IMR-90 (cell line): ENCODE data around the gene PSMG3. TPM values are rescaled to one million over a fixed set of nuclear protein-coding genes. Genes with fewer than 3 reads are reported as not detected.

Source experiments
- ATAC-seq: fragments of 200-7000 bp; cut with Tn5 transposase; 2 replicates; pipeline ENCODE4 v1.9.1; 2020; ENCODE audit warnings: low read depth, mild to moderate bottlenecking, moderate library complexity
- BruUV-seq: library from RNA; stranded (reverse); fragments of 400-500 nt; replicated peaks from 2 replicates; lab custom pipeline; 2021; lab: Mats Ljungman, UMichigan
- CTCF ChIA-PET: fragments of 300-600 bp; formaldehyde crosslinking; extraction: SDS; loops from one replicate; lab custom pipeline; 2021; ENCODE audit warnings: antibody characterized with exemption; lab: Yijun Ruan, JAX
- POLR2A ChIA-PET: fragments of 300-600 bp; sonication (Branson Sonifier 250); formaldehyde crosslinking; loops from one replicate; lab custom pipeline; 2022; ENCODE audit warnings: antibody characterized with exemption; ENCODE audit not compliant: unreplicated experiment; lab: Charles Lee
- DNase-seq: peaks from one replicate; pipeline ENCODE4 v3.0.0; 2013
- H2AFZ ChIP-seq: replicated peaks from 2 replicates; pipeline ENCODE3; 2013; ENCODE audit warnings: low read length, mild to moderate bottlenecking; ENCODE audit not compliant: poor library complexity
- H2AK5ac ChIP-seq: 2 replicates; pipeline ENCODE4 v1.6.1; 2013; ENCODE audit warnings: low read depth, low read length, inconsistent platforms
- H2AK9ac ChIP-seq: replicated peaks from 2 replicates; pipeline ENCODE3; 2013; ENCODE audit warnings: mild to moderate bottlenecking, low read depth, low read length, moderate library complexity; ENCODE audit not compliant: poor library complexity
- H2BK120ac ChIP-seq: 2 replicates; pipeline ENCODE4 v1.6.1; 2013; ENCODE audit warnings: low read depth, low read length, inconsistent platforms
- H2BK15ac ChIP-seq: 3 replicates; pipeline ENCODE4 v1.6.1; 2013; ENCODE audit warnings: low read depth, low read length, inconsistent platforms
- H2BK20ac ChIP-seq: 2 replicates; pipeline ENCODE4 v1.6.1; 2013; ENCODE audit warnings: low read depth, mild to moderate bottlenecking, inconsistent platforms, low read length, moderate library complexity
- H2BK5ac ChIP-seq: 2 replicates; pipeline ENCODE4 v1.6.1; 2013; ENCODE audit warnings: mild to moderate bottlenecking, low read depth, low read length, inconsistent platforms; ENCODE audit not compliant: poor library complexity, severe bottlenecking
- H3K14ac ChIP-seq: replicated peaks from 2 replicates; pipeline ENCODE4 v1.6.1; 2013; ENCODE audit warnings: low read depth, low read length, inconsistent platforms
- H3K18ac ChIP-seq: 2 replicates; pipeline ENCODE4 v1.6.1; 2013; ENCODE audit warnings: low read depth, low read length, control low read depth
- H3K23ac ChIP-seq: 2 replicates; pipeline ENCODE4 v1.6.1; 2013; ENCODE audit warnings: low read depth, low read length, inconsistent platforms
- H3K27ac ChIP-seq: 2 replicates; pipeline ENCODE4 v1.5.1; 2013; ENCODE audit warnings: mild to moderate bottlenecking, control low read depth, low read length; ENCODE audit not compliant: insufficient read depth
- H3K27me3 ChIP-seq: 2 replicates; pipeline ENCODE4 v1.6.1; 2013; ENCODE audit warnings: low read length; ENCODE audit not compliant: control insufficient read depth, insufficient read depth
- H3K36me3 ChIP-seq: 2 replicates; pipeline ENCODE4 v1.6.1; 2013; ENCODE audit warnings: low read length, mixed read lengths; ENCODE audit not compliant: control insufficient read depth, insufficient read depth
- H3K4ac ChIP-seq: 2 replicates; pipeline ENCODE4 v1.6.1; 2013; ENCODE audit warnings: low read depth, low read length, inconsistent platforms
- H3K4me1 ChIP-seq: 2 replicates; pipeline ENCODE4 v1.6.1; 2013; ENCODE audit warnings: low read length, mixed read lengths; ENCODE audit not compliant: control insufficient read depth, insufficient read depth
- H3K4me2 ChIP-seq: 2 replicates; pipeline ENCODE4 v1.6.1; 2013; ENCODE audit warnings: low read depth, mild to moderate bottlenecking, control low read depth, low read length, moderate library complexity
- H3K4me3 ChIP-seq: 2 replicates; pipeline ENCODE4 v1.5.1; 2013; ENCODE audit warnings: low read depth, mild to moderate bottlenecking, control low read depth, low read length, moderate library complexity; ENCODE audit not compliant: insufficient read depth
- H3K56ac ChIP-seq: 2 replicates; pipeline ENCODE4 v1.6.1; 2013; ENCODE audit warnings: low read length, inconsistent platforms; ENCODE audit not compliant: insufficient read depth; ENCODE audit errors: extremely low read depth
- H3K79me1 ChIP-seq, 2 experiments: 2 replicates each; pipeline ENCODE4 v1.6.1; 2013; ENCODE audit warnings: low read length in 2 of 2, inconsistent platforms in 1 of 2, low read depth in 1 of 2
- H3K9ac ChIP-seq: 2 replicates; pipeline ENCODE4 v1.6.1; 2013; ENCODE audit warnings: low read depth, low read length, control low read depth
- H3K9me1 ChIP-seq: 2 replicates; pipeline ENCODE4 v1.6.1; 2013; ENCODE audit warnings: low read length, inconsistent platforms; ENCODE audit not compliant: insufficient read depth
- H3K9me3 ChIP-seq: 2 replicates; pipeline ENCODE4 v1.6.1; 2013; ENCODE audit warnings: low read length; ENCODE audit not compliant: control insufficient read depth, insufficient read depth
- H4K20me1 ChIP-seq: 2 replicates; pipeline ENCODE4 v1.6.1; 2013; ENCODE audit warnings: low read length, inconsistent platforms; ENCODE audit not compliant: insufficient read depth
- H4K5ac ChIP-seq: 2 replicates; pipeline ENCODE4 v1.6.1; 2013; ENCODE audit warnings: mild to moderate bottlenecking, low read depth, low read length, control low read depth
- H4K8ac ChIP-seq, 2 experiments: 2 replicates each; pipeline ENCODE4 v1.6.1; 2013; ENCODE audit warnings: low read depth in 2 of 2, low read length in 2 of 2, control low read depth in 1 of 2, inconsistent platforms in 1 of 2
- H4K91ac ChIP-seq: 2 replicates; pipeline ENCODE4 v1.6.1; 2013; ENCODE audit warnings: low read depth, low read length, inconsistent platforms; ENCODE audit not compliant: insufficient read depth
- BHLHE40 ChIP-seq: fragments of 150-350 bp; IDR thresholded peaks from 2 replicates; pipeline ENCODE4 v1.6.1; 2016; ENCODE audit warnings: mild to moderate bottlenecking, low read depth, low read length
- CEBPB ChIP-seq: IDR thresholded peaks from 2 replicates; pipeline ENCODE4 v1.6.1; 2012; ENCODE audit warnings: low read depth, low read length, improper control_type of control experiment
- CHD1 ChIP-seq: IDR thresholded peaks from 2 replicates; pipeline ENCODE4 v1.6.1; 2012; ENCODE audit warnings: low read depth, low read length, improper control_type of control experiment
- ELK1 ChIP-seq: fragments of 150-350 bp; IDR thresholded peaks from 2 replicates; pipeline ENCODE4 v1.6.1; 2016; ENCODE audit warnings: low read depth, mild to moderate bottlenecking, low read length, moderate library complexity, borderline replicate concordance
- FOS ChIP-seq: fragments of 150-350 bp; IDR thresholded peaks from 2 replicates; pipeline ENCODE4 v1.6.1; 2016; ENCODE audit warnings: low read depth, low read length
- MAFK ChIP-seq: IDR thresholded peaks from 2 replicates; pipeline ENCODE4 v1.6.1; 2012; ENCODE audit warnings: low read depth, low read length, improper control_type of control experiment
- MAZ ChIP-seq: IDR thresholded peaks from 2 replicates; pipeline ENCODE4 v1.6.1; 2012; ENCODE audit warnings: low read depth, mild to moderate bottlenecking, low read length, improper control_type of control experiment, moderate library complexity, borderline replicate concordance
- MXI1 ChIP-seq: IDR thresholded peaks from 2 replicates; pipeline ENCODE4 v1.6.1; 2012; ENCODE audit warnings: low read depth, mild to moderate bottlenecking, low read length, moderate library complexity, borderline replicate concordance
- NFE2L2 ChIP-seq: fragments of 150-350 bp; IDR thresholded peaks from 2 replicates; pipeline ENCODE4 v1.6.1; 2016; ENCODE audit warnings: low read depth, mild to moderate bottlenecking, low read length
- POLR2A ChIP-seq: IDR thresholded peaks from 2 replicates; pipeline ENCODE4 v1.6.1; 2012; ENCODE audit warnings: mild to moderate bottlenecking, low read depth, low read length
- RAD21 ChIP-seq: IDR thresholded peaks from 2 replicates; pipeline ENCODE4 v1.6.1; 2012; ENCODE audit warnings: low read length, improper control_type of control experiment
- RCOR1 ChIP-seq: IDR thresholded peaks from 2 replicates; pipeline ENCODE4 v1.6.1; 2012; ENCODE audit warnings: mild to moderate bottlenecking, low read length, improper control_type of control experiment; ENCODE audit not compliant: insufficient replicate concordance
- SMC3 ChIP-seq: fragments of 150-350 bp; IDR thresholded peaks from 2 replicates; pipeline ENCODE4 v1.6.1; 2016; ENCODE audit warnings: low read depth, mild to moderate bottlenecking, antibody characterized with exemption, low read length, moderate library complexity
- WGBS, 2 experiments: methylation state at CpG; one replicate each; pipeline versions ENCODE4 v1.1.5 to v1.1.7; 2013; ENCODE audit warnings: missing lambda C conversion rate in 2 of 2; ENCODE audit not compliant: insufficient read length in 1 of 2; ENCODE audit errors: extremely low coverage in 2 of 2; 5-methylcytosine and 5-hydroxymethylcytosine counted together
- dilution Hi-C: fragments of 300-500 bp; cut with HindIII; formaldehyde crosslinking; loops from one replicate; pipeline ENCODE4 v1.14.3; 2018; ENCODE audit warnings: low sequenced_read_pairs; ENCODE audit not compliant: unreplicated experiment
- in situ Hi-C: fragments of 300-500 bp; cut with MboI; formaldehyde crosslinking; loops from 3 replicates; pipeline ENCODE4 v1.14.3; 2019; ENCODE audit warnings: low sequenced_read_pairs, inconsistent platforms, mixed read lengths
- intact Hi-C: fragments of 100-400 bp; cut with micrococcal nuclease; formaldehyde crosslinking; loops from 2 replicates; pipeline ENCODE4 v1.10.0; 2022
- polyA plus RNA-seq, 3 experiments: library from polyadenylated mRNA; depleted of rRNA; stranded (reverse); fragments of >200 nt; gene quantifications; 2 replicates each; pipeline ENCODE4 v1.2.3, GENCODE V29; 2012; ENCODE audit warnings: low replicate concordance in 1 of 3
- total RNA-seq: library from RNA; depleted of rRNA; stranded (reverse); fragments of >200 nt; gene quantifications from 2 replicates; pipeline ENCODE4 v1.2.3, GENCODE V29; 2012
- TF ChIP-seq, protein P1 (sequence below): fragments of 150-350 bp; IDR thresholded peaks from 2 replicates; pipeline ENCODE4 v1.6.1; 2017; ENCODE audit warnings: mild to moderate bottlenecking, antibody characterized with exemption, low read length, low read depth
- TF ChIP-seq, protein P2 (sequence below): conservative IDR thresholded peaks from 2 replicates; pipeline ENCODE4 v1.5.1; 2012; ENCODE audit warnings: mild to moderate bottlenecking, low read depth, low read length, improper control_type of control experiment

The PSMG3 gene
- total and polyA plus RNA-seq, 2 of the 4 experiments (the other 2 are of a cell fraction) = 37.3 to 54.1 TPM

- no peak overlapping the region for H3K56ac ChIP-seq
- no TSS peak for BruUV-seq
- peaks cover 15% of the 10 kb centered on the region for H3K4me1 ChIP-seq
- ATAC-seq (no peak), DNase-seq (no peak)
- H4K8ac ChIP-seq = no peak overlapping the region
- H3K27me3 ChIP-seq = no peaks in the 10 kb centered on the region
- H4K20me1 ChIP-seq = no peaks in the 10 kb centered on the region
- peaks cover 11% of the 10 kb centered on the region for H3K9me1 ChIP-seq
- no peak overlapping the region for H3K4me2 ChIP-seq
- dilution Hi-C loops = no loop called here
- no peak for TF ChIP-seq RAD21
- TF ChIP-seq ELK1 = no peak
- no peak for TF ChIP-seq MAFK
- no peak for TF ChIP-seq CHD1
- no peak for TF ChIP-seq RCOR1
- TF ChIP-seq, protein P1, sequence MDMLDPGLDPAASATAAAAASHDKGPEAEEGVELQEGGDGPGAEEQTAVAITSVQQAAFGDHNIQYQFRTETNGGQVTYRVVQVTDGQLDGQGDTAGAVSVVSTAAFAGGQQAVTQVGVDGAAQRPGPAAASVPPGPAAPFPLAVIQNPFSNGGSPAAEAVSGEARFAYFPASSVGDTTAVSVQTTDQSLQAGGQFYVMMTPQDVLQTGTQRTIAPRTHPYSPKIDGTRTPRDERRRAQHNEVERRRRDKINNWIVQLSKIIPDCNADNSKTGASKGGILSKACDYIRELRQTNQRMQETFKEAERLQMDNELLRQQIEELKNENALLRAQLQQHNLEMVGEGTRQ = no peak
- no peak for TF ChIP-seq MXI1
- TF ChIP-seq, protein P2, sequence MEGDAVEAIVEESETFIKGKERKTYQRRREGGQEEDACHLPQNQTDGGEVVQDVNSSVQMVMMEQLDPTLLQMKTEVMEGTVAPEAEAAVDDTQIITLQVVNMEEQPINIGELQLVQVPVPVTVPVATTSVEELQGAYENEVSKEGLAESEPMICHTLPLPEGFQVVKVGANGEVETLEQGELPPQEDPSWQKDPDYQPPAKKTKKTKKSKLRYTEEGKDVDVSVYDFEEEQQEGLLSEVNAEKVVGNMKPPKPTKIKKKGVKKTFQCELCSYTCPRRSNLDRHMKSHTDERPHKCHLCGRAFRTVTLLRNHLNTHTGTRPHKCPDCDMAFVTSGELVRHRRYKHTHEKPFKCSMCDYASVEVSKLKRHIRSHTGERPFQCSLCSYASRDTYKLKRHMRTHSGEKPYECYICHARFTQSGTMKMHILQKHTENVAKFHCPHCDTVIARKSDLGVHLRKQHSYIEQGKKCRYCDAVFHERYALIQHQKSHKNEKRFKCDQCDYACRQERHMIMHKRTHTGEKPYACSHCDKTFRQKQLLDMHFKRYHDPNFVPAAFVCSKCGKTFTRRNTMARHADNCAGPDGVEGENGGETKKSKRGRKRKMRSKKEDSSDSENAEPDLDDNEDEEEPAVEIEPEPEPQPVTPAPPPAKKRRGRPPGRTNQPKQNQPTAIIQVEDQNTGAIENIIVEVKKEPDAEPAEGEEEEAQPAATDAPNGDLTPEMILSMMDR = no peak
- no peak for TF ChIP-seq MAZ
- TF ChIP-seq NFE2L2 = no peak
- TF ChIP-seq CEBPB = no peak
- TF ChIP-seq BHLHE40 = no peak
- no peak for TF ChIP-seq SMC3
- TF ChIP-seq FOS = no peak
- TF ChIP-seq POLR2A = no peak; the same call in 1 of the 2 replicates
- peak overlapping the region; percentile 57 for H2AFZ ChIP-seq
- H3K4me3 ChIP-seq = no peak overlapping the region
- H2BK20ac ChIP-seq = no peak overlapping the region
- H3K79me1 ChIP-seq = peaks cover 0 to 14% of the 10 kb centered on the region in 2 experiments; a peak in 1 of 4 replicates
- no peak overlapping the region for H2BK15ac ChIP-seq
- intact Hi-C loops = no loop called here
- H3K27ac ChIP-seq = no peak overlapping the region
- no peak overlapping the region for H3K9ac ChIP-seq
- H3K36me3 ChIP-seq = no peaks in the 10 kb centered on the region
- no peak overlapping the region for H3K23ac ChIP-seq
- peak overlapping the region; percentile 72; the same call in 1 of the 2 replicates for H2AK5ac ChIP-seq
- H4K91ac ChIP-seq = no peak overlapping the region
- WGBS, 2 experiments = 81% methylated on average over 4 of the region's 10 CpGs; no CpG with 5 or more reads in 1 of the 2 experiments
- no peak overlapping the region for H2BK5ac ChIP-seq
- CTCF ChIA-PET = no interaction called here
- no peak overlapping the region for H4K5ac ChIP-seq
- H2BK120ac ChIP-seq = no peak overlapping the region
- no peak overlapping the region for H2AK9ac ChIP-seq
- H3K14ac ChIP-seq = no peak overlapping the region
- in situ Hi-C loops = no loop called here
- H3K9me3 ChIP-seq = no peaks in the 10 kb centered on the region
- POLR2A ChIA-PET = no interaction called here
- no peak overlapping the region for H3K4ac ChIP-seq
- no peak overlapping the region for H3K18ac ChIP-seq
Observed at GRCh38 chr7:1557771-1558170, 12.1 kb downstream of the PSMG3 start.
